Psoas muscle (tissue), 8 donors: ENCODE measurements around the gene NOM1. TPM values are rescaled to one million over a fixed set of nuclear protein-coding genes. Genes with fewer than 3 reads are reported as not detected.
"Not testable (repeated sequence)": the region's sequence is repeated elsewhere in the genome, so short reads cannot be mapped to it uniquely, and the experiment has no call there.

Experiments
- ATAC-seq, 4 donors: fragments of 200-7000 bp; cut with Tn5 transposase; one replicate each; pipeline ENCODE4 v1.9.1; 2020; ENCODE audit warnings: moderate library complexity in 3 of 4, mild to moderate bottlenecking in 2 of 4
- DNase-seq, 2 donors: peaks; one replicate each; pipeline ENCODE4 v3.0.0-alpha.2; 2020
- H3K27ac ChIP-seq: fragments of 200-600 bp; one replicate; pipeline ENCODE4 v1.8.0; 2022
- H3K27me3 ChIP-seq, 3 donors: fragments of 200-600 bp in 1 of 3; one replicate each; pipeline versions ENCODE4 v1.6.1 to v1.8.0; 2013 to 2022; ENCODE audit warnings: low read length in 2 of 3, mild to moderate bottlenecking in 2 of 3, moderate library complexity in 1 of 3; ENCODE audit not compliant: insufficient read depth in 3 of 3
- H3K36me3 ChIP-seq, 2 donors: fragments of 200-600 bp in 1 of 2; one replicate each; pipeline versions ENCODE4 v1.6.1 to v1.8.0; 2013 to 2022; ENCODE audit warnings: low read depth in 1 of 2, mild to moderate bottlenecking in 1 of 2, moderate library complexity in 1 of 2; ENCODE audit not compliant: insufficient read depth in 1 of 2
- H3K4me1 ChIP-seq: fragments of 200-600 bp; one replicate; pipeline ENCODE4 v1.8.0; 2022
- H3K4me3 ChIP-seq: fragments of 200-600 bp; one replicate; pipeline ENCODE4 v1.8.0; 2022; ENCODE audit warnings: mild to moderate bottlenecking
- H3K9me3 ChIP-seq: fragments of 200-600 bp; one replicate; pipeline ENCODE4 v1.8.0; 2022
- CTCF ChIP-seq: fragments of 200-600 bp; IDR thresholded peaks from one replicate; pipeline ENCODE4 v1.8.0; 2022; ENCODE audit warnings: antibody characterized with exemption
- WGBS, 3 donors: extraction: QIAGEN DNeasy Blood & Tissue Kit; methylation state at CpG; one replicate each; pipeline versions ENCODE4 v1.1.6 to v1.1.7; 2013; 5-methylcytosine and 5-hydroxymethylcytosine counted together
- intact Hi-C, 2 donors: fragments of 100-400 bp; cut with DNase I; formaldehyde crosslinking; loops; one replicate each; pipeline versions ENCODE4 v1.11.0 to v1.14.2; 2022
- polyA plus RNA-seq, 3 donors: library from polyadenylated mRNA; stranded (reverse); fragments of 200-250 nt; gene quantifications; one replicate each; pipeline ENCODE4 v1.2.3, GENCODE V29; 2013
- total RNA-seq, 4 donors: library from RNA; stranded (reverse); fragmentation: NEBNext Ultra II Directional in 2 of 4; extraction: Animal tissue kit (Norgen Biotek cat#: 25700) in 2 of 4; gene quantifications; one replicate each; pipeline versions ENCODE4 v1.2.1 to v1.2.4, GENCODE V29; 2021 to 2023
- donor health status: healthy with polysubstance abuse.
- donor health status: DM: no; HTN: no; CAD: no; lungs with moderate emphysema.
- donor health status: Bipolar disorder and iron deficiency.
- donor health status: healthy.
- donor health status: DM: yes; HTN: yes; CAD: no.
- donor health status: DM: no; HTN: no; CAD: no.
- donor health status: DM: no; HTN: no; CAD: no.
- donor health status: DM: yes; HTN: yes; CAD: no.

The NOM1 gene
- total and polyA plus RNA-seq, 7 donors: 8.2 to 20.5 (median 14.7) TPM

GRCh38 chr7:156925821-156926220 lies 23.7 kb upstream of the NOM1 start:
- WGBS, 3 donors: 81 to 87% (median 85%) methylated on average over 9 to 12 of the region's 12 CpGs

GRCh38 chr7:156927571-156928405 lies 21.7 kb upstream of the NOM1 start:
- Histone ChIP-seq H3K27ac (no peak overlapping the region), H3K4me3 (no peak overlapping the region), H3K27me3 (peaks cover 0 to 3% (median 2%) of the 10 kb centered on the region in 3 donors), H3K36me3 (no peaks in the 10 kb centered on the region), H3K4me1 (no peaks in the 10 kb centered on the region), H3K9me3 (no peaks in the 10 kb centered on the region)
- WGBS, 3 donors: 62 to 69% (median 69%) methylated on average over 17 of the region's 17 CpGs
- DNase-seq (no peak), ATAC-seq (no peak)
- intact Hi-C loops: no loop called here
- no peak for TF ChIP-seq CTCF

More at GRCh38 chr7:156925821-156926220, 23.7 kb upstream of the NOM1 start:
- H3K4me3 ChIP-seq, H3K27ac ChIP-seq, ATAC-seq, H3K4me1 ChIP-seq, H3K9me3 ChIP-seq, DNase-seq, intact Hi-C loops, H3K27me3 ChIP-seq, H3K36me3 ChIP-seq: not testable (repeated sequence)

- 26 to 45% (median 40%) methylated on average over 5 of the region's 5 CpGs for WGBS, 3 donors
- intact Hi-C loops: no loop called here
- Histone ChIP-seq H3K9me3 (no peaks in the 10 kb centered on the region), H3K4me3 (no peak overlapping the region), H3K36me3 (no peaks in the 10 kb centered on the region), H3K27me3 (peaks cover 0 to 3% (median 2%) of the 10 kb centered on the region in 3 donors), H3K4me1 (no peaks in the 10 kb centered on the region), H3K27ac (no peak overlapping the region)
- TF ChIP-seq CTCF: no peak
- ATAC-seq: no peak
- no peak for DNase-seq
These were observed 21.1 kb upstream of the NOM1 start for GRCh38 chr7:156928406-156928747.

- H3K4me3 ChIP-seq: no peak overlapping the region
- H3K4me1 ChIP-seq: no peaks in the 10 kb centered on the region
- ATAC-seq (no peak), DNase-seq (no peak)
- no peaks in the 10 kb centered on the region for H3K9me3 ChIP-seq
- no peaks in the 10 kb centered on the region for H3K36me3 ChIP-seq
- H3K27me3 ChIP-seq: peaks cover 0 to 3% (median 2%) of the 10 kb centered on the region in 3 donors
- intact Hi-C loops: no loop called here
- no peak overlapping the region for H3K27ac ChIP-seq
- WGBS, 3 donors: 48 to 68% (median 67%) methylated on average over 16 of the region's 16 CpGs
- TF ChIP-seq CTCF: no peak
These were observed 19.5 kb upstream of the NOM1 start for GRCh38 chr7:156929789-156930539.

- peak in 2 of 4 donors; percentile 63 to 68 for ATAC-seq
- no peak overlapping the region for H3K4me3 ChIP-seq
- no peak for TF ChIP-seq CTCF
- WGBS, 3 donors: 13 to 19% (median 14%) methylated on average over 7 of the region's 7 CpGs
- no peak overlapping the region for H3K27ac ChIP-seq
- no peaks in the 10 kb centered on the region for H3K36me3 ChIP-seq
- no peaks in the 10 kb centered on the region for H3K9me3 ChIP-seq
- intact Hi-C loops: no loop called here
- H3K4me1 ChIP-seq: no peaks in the 10 kb centered on the region
- DNase-seq: no peak
- peaks cover 0 to 3% (median 2%) of the 10 kb centered on the region in 3 donors for H3K27me3 ChIP-seq
These were observed 17.5 kb upstream of the NOM1 start for GRCh38 chr7:156932006-156932405.
